ENCODE data around the gene RFPL3.

The RFPL3 gene

DNA sequence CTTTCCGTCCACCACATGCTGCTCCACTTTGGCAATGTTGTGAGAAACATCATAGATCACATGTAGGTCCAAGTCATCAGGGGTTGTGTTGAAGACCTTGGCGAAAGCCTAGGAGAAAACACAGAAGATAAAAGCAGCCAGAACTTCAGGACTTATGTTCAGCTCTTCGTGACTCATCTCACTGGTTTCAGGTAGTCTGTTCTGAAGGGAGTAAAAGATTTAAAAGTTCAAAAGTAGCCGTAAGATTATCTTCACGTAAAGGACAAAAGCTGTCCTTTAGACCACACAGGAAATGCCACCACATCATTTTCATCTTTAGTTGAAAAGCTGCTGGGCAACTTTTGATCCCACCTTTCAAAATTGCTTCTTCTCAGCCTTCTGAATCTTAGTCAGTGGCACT, 37.4 kb downstream of the RFPL3 start:
- no peaks in the 10 kb centered on the region for H3K9me2 ChIP-seq (replicated peaks; ENCODE audit: insufficient read depth, low read length)
- no peaks in the 10 kb centered on the region for H4K20me1 ChIP-seq (ENCODE audit: low read depth, low read length)
- H3K9ac ChIP-seq (ENCODE audit: low read length): no peak overlapping the region
- no peak overlapping the region for H3K27ac ChIP-seq (ENCODE audit: low read depth, low read length)
- H2AFZ ChIP-seq (ENCODE audit: low read depth, low read length, severe bottlenecking): no peak overlapping the region
- H3K27me3 ChIP-seq (ENCODE audit: low read length): no peaks in the 10 kb centered on the region
- TF ChIP-seq EZH2phosphoT487 (conservative IDR thresholded peaks at IDR 0.05; ENCODE audit: low read length) (no peak), CTCF (IDR thresholded peaks at IDR 0.05; ENCODE audit: insufficient read depth, low read length, poor library complexity, severe bottlenecking) (no peak)
- H3F3A ChIP-seq (ENCODE audit: insufficient read depth): no peaks in the 10 kb centered on the region
- H3K4me2 ChIP-seq (ENCODE audit: low read depth, low read length, poor library complexity, severe bottlenecking): no peak overlapping the region
- H3K4me3 ChIP-seq (ENCODE audit: insufficient read depth, low read length, poor library complexity, severe bottlenecking): no peak overlapping the region
- peaks cover 17% of the 10 kb centered on the region for H3K36me3 ChIP-seq (ENCODE audit: low read length)
- no peaks in the 10 kb centered on the region for H3K79me2 ChIP-seq (ENCODE audit: insufficient read depth, low read length)
- no peaks in the 10 kb centered on the region for H3K9me3 ChIP-seq (ENCODE audit: insufficient read depth, low read length)

DNA sequence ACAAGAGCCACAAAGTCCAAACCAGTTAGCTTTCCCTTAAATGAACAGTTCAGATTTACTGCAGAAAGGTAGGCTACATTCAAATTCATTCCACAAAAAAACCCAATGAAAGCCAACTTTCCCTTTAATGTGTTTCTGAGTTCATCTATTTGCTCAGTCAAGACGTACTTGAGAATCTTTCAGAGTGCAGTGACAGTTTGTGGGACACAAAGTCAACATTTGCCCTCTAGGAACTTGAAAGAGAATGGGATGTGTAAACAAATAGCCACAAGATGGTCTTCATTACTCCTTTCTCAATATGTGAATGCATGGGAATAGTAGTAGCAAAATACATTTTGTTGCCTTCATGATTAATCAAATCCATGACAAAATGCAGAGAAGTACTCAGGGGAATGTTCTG, 38.6 kb downstream of the RFPL3 start:
- Histone ChIP-seq H3K9ac (ENCODE audit: low read length) (no peak overlapping the region), H3K4me3 (ENCODE audit: insufficient read depth, low read length, poor library complexity, severe bottlenecking) (no peak overlapping the region), H4K20me1 (ENCODE audit: low read depth, low read length) (no peaks in the 10 kb centered on the region), H3K79me2 (ENCODE audit: insufficient read depth, low read length) (no peaks in the 10 kb centered on the region), H3K9me3 (ENCODE audit: insufficient read depth, low read length) (no peaks in the 10 kb centered on the region), H2AFZ (ENCODE audit: low read depth, low read length, severe bottlenecking) (no peak overlapping the region), H3K4me2 (ENCODE audit: low read depth, low read length, poor library complexity, severe bottlenecking) (no peak overlapping the region), H3K36me3 (ENCODE audit: low read length) (peaks cover 21% of the 10 kb centered on the region), H3K9me2 (replicated peaks; ENCODE audit: insufficient read depth, low read length) (no peaks in the 10 kb centered on the region), H3K27ac (ENCODE audit: low read depth, low read length) (no peak overlapping the region), H3K27me3 (ENCODE audit: low read length) (no peaks in the 10 kb centered on the region), H3F3A (ENCODE audit: insufficient read depth) (no peaks in the 10 kb centered on the region)
- TF ChIP-seq EZH2phosphoT487 (conservative IDR thresholded peaks at IDR 0.05; ENCODE audit: low read length) (no peak), CTCF (IDR thresholded peaks at IDR 0.05; ENCODE audit: insufficient read depth, low read length, poor library complexity, severe bottlenecking) (no peak)

- Histone ChIP-seq H3K27ac (ENCODE audit: low read depth, low read length) (no peak overlapping the region), H3K4me2 (ENCODE audit: low read depth, low read length, poor library complexity, severe bottlenecking) (no peak overlapping the region), H4K20me1 (ENCODE audit: low read depth, low read length) (no peaks in the 10 kb centered on the region), H3K27me3 (ENCODE audit: low read length) (no peaks in the 10 kb centered on the region), H3K9ac (ENCODE audit: low read length) (no peak overlapping the region), H3F3A (ENCODE audit: insufficient read depth) (no peaks in the 10 kb centered on the region), H3K36me3 (ENCODE audit: low read length) (peaks cover 20% of the 10 kb centered on the region), H3K4me3 (ENCODE audit: insufficient read depth, low read length, poor library complexity, severe bottlenecking) (no peak overlapping the region), H3K79me2 (ENCODE audit: insufficient read depth, low read length) (no peaks in the 10 kb centered on the region), H2AFZ (ENCODE audit: low read depth, low read length, severe bottlenecking) (no peak overlapping the region), H3K9me2 (replicated peaks; ENCODE audit: insufficient read depth, low read length) (no peaks in the 10 kb centered on the region), H3K9me3 (ENCODE audit: insufficient read depth, low read length) (no peaks in the 10 kb centered on the region)
- no peak for TF ChIP-seq EZH2phosphoT487 (conservative IDR thresholded peaks at IDR 0.05; ENCODE audit: low read length)
- TF ChIP-seq CTCF (IDR thresholded peaks at IDR 0.05; ENCODE audit: insufficient read depth, low read length, poor library complexity, severe bottlenecking): no peak
Observed at GRCh38 chr22:32396746-32397145, 39.1 kb downstream of the RFPL3 start.
